T47D (cell line): ENCODE measurements around the gene FCN1.
"Not testable (repeated sequence)": the region's sequence is repeated elsewhere in the genome, so short reads cannot be mapped to it uniquely, and the experiment has no call there.

Experiments used
- DNase-seq, 2 experiments: peaks; one replicate each; pipeline versions ENCODE4 v3.0.0 to v3.0.0-alpha.2; 2011 to 2012; ENCODE audit warnings: low read depth in 1 of 2, low spot score in 1 of 2
- JUND ChIP-seq: IDR thresholded peaks from 2 replicates; pipeline ENCODE4 v1.6.1; 2012; ENCODE audit warnings: low read depth
- in situ Hi-C: cut with HindIII; loops from 2 replicates; pipeline ENCODE4 v1.10.0; 2016; ENCODE audit warnings: low sequenced_read_pairs, low pct_unique_long_range_greater_than_20kb

The FCN1 gene

DNA sequence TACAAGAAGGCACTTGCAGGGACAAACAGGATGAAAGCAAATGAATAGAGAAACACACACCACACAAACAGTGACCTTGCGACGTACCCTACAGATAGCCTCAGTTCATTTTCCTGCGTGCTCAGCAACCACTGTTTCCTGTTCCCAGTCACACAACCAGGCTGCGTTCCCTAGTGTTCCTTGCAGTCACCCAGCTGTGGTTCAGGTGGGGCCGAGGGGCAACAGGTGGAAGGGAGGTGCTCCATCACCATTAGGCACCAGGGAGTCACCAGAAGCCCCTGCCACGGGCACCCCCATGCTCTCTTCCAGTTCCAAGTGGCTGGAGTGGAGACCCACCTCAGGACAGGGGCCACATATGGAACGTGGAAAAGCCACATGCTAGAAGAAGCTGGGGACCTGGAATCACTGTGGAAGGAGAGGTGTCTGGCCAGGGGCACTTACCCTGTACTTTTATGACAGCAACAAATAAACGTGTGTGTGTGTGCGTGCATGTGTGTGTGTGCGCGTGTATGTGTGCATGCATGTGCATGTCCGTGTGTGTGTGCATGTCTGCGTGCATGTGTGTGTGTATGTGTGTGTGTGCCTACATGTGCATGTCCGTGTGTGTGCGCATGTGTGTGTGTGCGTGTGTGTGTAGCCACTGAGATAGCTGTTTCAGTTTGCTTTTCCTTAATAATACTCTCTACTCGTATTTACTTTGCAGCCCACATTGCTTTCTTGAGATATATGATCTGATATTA lies 55.9 kb downstream of the FCN1 start:
- in situ Hi-C loops: no loop called here
- TF ChIP-seq JUND: no peak

DNA sequence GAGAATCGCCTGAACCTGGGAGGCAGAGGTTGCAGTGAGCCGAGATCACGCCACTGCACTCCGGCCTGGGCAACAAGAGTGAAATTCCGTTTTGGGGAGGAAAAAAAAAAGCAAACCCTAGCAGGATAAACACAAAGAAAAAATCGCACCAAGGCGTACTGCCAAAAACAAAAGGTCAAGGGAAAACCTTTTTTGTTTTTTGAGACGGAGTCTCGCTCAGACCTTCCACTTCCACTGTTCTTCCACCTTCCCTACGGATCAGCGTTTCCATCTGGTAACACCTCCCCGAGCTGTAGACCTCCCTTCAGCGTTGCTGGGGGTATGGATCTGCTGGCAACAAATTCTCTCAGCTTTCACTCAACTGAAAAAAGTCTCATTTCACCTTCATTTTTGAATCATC lies 57.2 kb downstream of the FCN1 start:
- no peak for TF ChIP-seq JUND
- in situ Hi-C loops: no loop called here
- DNase-seq: no peak

More for the DNA sequence above, 55.9 kb downstream of the FCN1 start:
- DNase-seq: no peak

DNA sequence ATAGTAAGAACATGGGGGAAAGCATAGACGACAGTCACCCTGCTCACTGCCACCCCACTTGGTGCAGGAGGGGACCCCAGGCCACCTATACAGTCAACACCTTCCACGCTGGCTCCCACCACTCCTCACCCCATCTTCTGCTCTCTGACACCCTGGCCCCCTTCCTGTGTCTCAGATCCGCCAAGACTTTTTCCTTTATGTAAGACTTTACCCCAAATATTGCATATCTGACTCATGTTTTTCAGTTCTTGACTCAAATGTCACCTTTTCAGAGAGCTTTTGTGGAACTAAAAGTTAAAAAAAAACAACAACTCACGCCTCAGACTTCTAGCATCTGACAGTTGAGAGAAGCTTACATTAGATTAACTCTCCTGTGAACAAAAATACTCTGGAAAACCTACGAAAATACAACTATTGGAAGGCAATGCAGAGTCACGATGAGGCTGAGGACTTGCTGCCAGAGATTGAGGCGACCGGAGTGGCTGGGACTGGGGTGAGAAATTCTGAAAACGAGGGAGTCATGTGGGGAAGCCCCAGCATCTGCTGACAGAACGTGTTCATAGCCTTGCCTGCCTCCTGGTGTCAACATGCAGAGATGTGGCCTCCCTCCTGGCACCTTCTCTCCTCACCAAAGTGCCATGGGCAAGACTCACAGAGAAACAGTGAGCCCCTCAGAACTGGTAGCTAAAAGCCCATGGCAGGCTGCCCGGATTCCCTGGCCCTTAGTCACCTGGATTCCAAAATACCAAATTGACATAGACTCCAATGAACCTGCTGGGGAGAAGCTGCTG lies 59.5 kb downstream of the FCN1 start:
- TF ChIP-seq JUND: no peak
- DNase-seq: peak in 1 of 2 experiments; percentile 49
- in situ Hi-C loops: no loop called here

DNA sequence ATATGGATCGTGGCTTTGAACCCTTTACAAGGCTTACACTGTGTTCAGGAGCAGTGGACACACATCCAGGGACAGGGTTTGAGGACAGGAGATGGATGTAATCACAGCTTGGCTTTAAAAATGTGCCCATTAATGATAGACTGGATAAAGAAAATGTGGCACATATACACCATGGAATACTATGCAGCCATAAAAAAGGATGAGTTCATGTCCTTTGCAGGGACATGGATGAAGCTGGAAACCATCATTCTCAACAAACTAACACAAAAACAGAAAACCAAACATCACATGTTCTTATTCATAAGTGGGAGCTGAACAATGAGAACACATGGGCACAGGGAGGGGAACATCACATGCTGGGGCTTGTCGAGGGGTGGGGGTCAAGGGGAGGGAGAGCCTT lies 60.3 kb downstream of the FCN1 start:
- in situ Hi-C loops, DNase-seq: not testable (repeated sequence)

DNA sequence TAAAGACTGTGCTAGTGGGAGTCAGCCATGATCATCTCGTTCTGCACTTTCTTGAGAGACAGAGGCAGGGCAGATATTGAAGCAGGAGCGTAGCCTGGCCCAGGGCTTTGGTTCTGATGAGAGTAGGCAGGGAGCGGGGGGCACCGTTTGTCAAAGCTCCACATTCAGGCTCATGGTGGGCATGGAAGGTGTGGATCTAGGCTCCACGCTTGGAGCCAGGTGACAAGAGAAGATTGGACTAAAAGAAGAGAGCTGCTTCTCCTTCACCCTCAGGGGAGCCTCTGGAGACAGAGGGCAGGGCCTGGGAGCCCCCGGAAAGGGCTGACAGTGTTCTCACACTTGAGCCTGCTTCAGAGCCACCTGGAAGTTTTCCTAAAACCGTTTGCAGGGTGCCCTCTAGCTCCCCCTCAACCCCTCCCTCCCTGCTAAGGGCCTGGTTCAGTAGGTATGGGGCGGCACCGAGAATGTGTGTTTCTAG lies 61.8 kb downstream of the FCN1 start:
- DNase-seq: no peak
- in situ Hi-C loops: no loop called here
- no peak for TF ChIP-seq JUND
